Lung (tissue), 12 donors: ENCODE data around the gene KRTAP19-5. TPM values are rescaled to one million over a fixed set of nuclear protein-coding genes. Genes with fewer than 3 reads are reported as not detected.
A peak's percentile ranks its signal among the peaks of the same experiment; 100 is the strongest.

Experiments
- ATAC-seq: fragments of 200-7000 bp; cut with Tn5 transposase; one replicate; pipeline ENCODE4 v1.9.1; 2020; ENCODE audit warnings: moderate number of reproducible peaks; ENCODE audit not compliant: insufficient read depth, low FRiP score
- DNase-seq, 3 donors: peaks; one replicate each; pipeline ENCODE4 v3.0.0-alpha.2; 2013 to 2017
- H3K27ac ChIP-seq, 2 donors: one replicate each; pipeline ENCODE4 v1.5.1; 2013; ENCODE audit warnings: mild to moderate bottlenecking in 2 of 2, moderate library complexity in 2 of 2, control low read depth in 1 of 2, inconsistent platforms in 1 of 2, low read depth in 1 of 2, low read length in 1 of 2
- H3K27me3 ChIP-seq, 3 donors: one replicate each; pipeline ENCODE4 v1.5.1; 2013; ENCODE audit warnings: low read length in 2 of 3; ENCODE audit not compliant: control insufficient read depth in 3 of 3, insufficient read depth in 3 of 3
- H3K36me3 ChIP-seq, 4 donors: one replicate each; pipeline ENCODE4 v1.5.1; 2013; ENCODE audit warnings: low read length in 4 of 4, mild to moderate bottlenecking in 1 of 4, moderate library complexity in 1 of 4; ENCODE audit not compliant: control insufficient read depth in 4 of 4, insufficient read depth in 4 of 4
- H3K4me1 ChIP-seq, 5 donors: one replicate each; pipeline ENCODE4 v1.5.1; 2013; ENCODE audit warnings: low read length in 5 of 5, mild to moderate bottlenecking in 2 of 5, moderate library complexity in 1 of 5; ENCODE audit not compliant: control insufficient read depth in 5 of 5, insufficient read depth in 5 of 5
- H3K4me3 ChIP-seq: one replicate; pipeline ENCODE4 v1.5.1; 2013; ENCODE audit warnings: mild to moderate bottlenecking, control low read depth, moderate library complexity
- H3K9ac ChIP-seq, 2 donors: one replicate each; pipeline ENCODE4 v1.5.1; 2013; ENCODE audit warnings: low read length in 2 of 2, control low read depth in 1 of 2; ENCODE audit not compliant: insufficient read depth in 1 of 2
- H3K9me3 ChIP-seq, 4 donors: one replicate each; pipeline ENCODE4 v1.5.1; 2013; ENCODE audit warnings: low read length in 3 of 4, mild to moderate bottlenecking in 1 of 4, moderate library complexity in 1 of 4; ENCODE audit not compliant: control insufficient read depth in 4 of 4, insufficient read depth in 3 of 4
- WGBS, 2 donors: extraction: QIAGEN DNeasy Blood & Tissue Kit; methylation state at CpG; one replicate each; pipeline ENCODE4 v1.1.7; 2013; 5-methylcytosine and 5-hydroxymethylcytosine counted together
- polyA plus RNA-seq, 2 donors: library from polyadenylated mRNA; stranded (reverse); fragments of 200-250 nt; gene quantifications; one replicate each; pipeline ENCODE4 v1.2.1, GENCODE V29; 2013
- total RNA-seq, 2 donors: library from RNA; depleted of rRNA in 1 of 2; stranded (reverse); fragments of >200 nt in 1 of 2; gene quantifications; one replicate each; pipeline ENCODE4 v1.2.1, GENCODE V29; 2014 to 2021
- TF ChIP-seq, protein P1 (sequence below): IDR thresholded peaks from 2 replicates; pipeline ENCODE4 v1.5.1; 2012; ENCODE audit warnings: mild to moderate bottlenecking; ENCODE audit errors: control extremely low read depth, extremely low read depth
- donor health status: control.
- donor health status: control.
- donor health status: Bipolar disorder and iron deficiency.
- donor health status: healthy.
- donor health status: DM: yes; HTN: yes; CAD: no.

The KRTAP19-5 gene
- total and polyA plus RNA-seq, 4 donors = not detected

DNA sequence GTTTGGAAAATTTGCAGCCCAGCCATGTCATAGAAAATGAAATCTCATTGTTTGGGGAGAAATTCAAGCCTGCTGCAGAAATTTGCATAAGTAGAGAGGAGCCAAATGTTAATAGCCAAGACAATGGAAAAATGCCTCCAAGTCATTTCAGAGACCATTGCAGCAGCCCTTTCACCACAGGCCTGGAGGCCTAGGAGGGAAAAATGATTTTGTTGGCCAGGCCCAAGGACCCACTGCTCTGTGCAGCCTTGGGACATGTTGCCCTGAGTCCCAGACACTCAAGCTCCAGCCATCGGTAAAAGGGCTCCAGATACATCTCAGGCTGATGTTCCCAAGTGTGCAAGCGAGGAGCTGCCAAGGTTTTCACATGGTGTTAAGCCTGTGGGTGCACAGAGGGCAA, 15.8 kb downstream of the KRTAP19-5 start:
- no peak for DNase-seq
- 59 to 62% methylated on average over 2 of the region's 2 CpGs for WGBS, 2 donors
- H3K4me1 ChIP-seq = no peaks in the 10 kb centered on the region
- no peaks in the 10 kb centered on the region for H3K36me3 ChIP-seq
- no peak overlapping the region for H3K27ac ChIP-seq
- no peak overlapping the region for H3K4me3 ChIP-seq
- no peak for ATAC-seq
- H3K27me3 ChIP-seq = no peaks in the 10 kb centered on the region
- H3K9ac ChIP-seq = no peak overlapping the region
- peaks cover 0 to 11% (median 0%) of the 10 kb centered on the region in 4 donors for H3K9me3 ChIP-seq
- TF ChIP-seq, protein P1, sequence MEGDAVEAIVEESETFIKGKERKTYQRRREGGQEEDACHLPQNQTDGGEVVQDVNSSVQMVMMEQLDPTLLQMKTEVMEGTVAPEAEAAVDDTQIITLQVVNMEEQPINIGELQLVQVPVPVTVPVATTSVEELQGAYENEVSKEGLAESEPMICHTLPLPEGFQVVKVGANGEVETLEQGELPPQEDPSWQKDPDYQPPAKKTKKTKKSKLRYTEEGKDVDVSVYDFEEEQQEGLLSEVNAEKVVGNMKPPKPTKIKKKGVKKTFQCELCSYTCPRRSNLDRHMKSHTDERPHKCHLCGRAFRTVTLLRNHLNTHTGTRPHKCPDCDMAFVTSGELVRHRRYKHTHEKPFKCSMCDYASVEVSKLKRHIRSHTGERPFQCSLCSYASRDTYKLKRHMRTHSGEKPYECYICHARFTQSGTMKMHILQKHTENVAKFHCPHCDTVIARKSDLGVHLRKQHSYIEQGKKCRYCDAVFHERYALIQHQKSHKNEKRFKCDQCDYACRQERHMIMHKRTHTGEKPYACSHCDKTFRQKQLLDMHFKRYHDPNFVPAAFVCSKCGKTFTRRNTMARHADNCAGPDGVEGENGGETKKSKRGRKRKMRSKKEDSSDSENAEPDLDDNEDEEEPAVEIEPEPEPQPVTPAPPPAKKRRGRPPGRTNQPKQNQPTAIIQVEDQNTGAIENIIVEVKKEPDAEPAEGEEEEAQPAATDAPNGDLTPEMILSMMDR = no peak

DNA sequence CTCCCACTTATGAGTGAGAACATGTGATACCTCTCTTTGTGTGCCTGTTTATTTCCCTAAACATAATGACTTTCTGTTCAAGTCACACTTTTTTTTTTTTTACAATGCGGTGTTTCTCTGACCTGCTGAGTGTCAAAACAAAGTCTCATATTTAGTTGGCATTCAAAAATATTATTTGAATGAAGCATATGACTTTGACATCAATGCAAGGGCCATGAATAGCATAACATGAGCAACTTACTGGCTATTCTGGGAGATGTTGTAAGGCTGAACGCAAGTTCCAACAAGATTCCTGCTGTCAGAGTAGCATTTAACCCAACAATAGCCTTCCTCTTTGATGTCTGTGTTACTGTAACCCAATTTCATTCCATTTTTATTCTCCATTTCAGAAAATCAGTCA, 19.8 kb downstream of the KRTAP19-5 start:
- WGBS, 2 donors = 80 to 82% methylated on average over 2 of the region's 2 CpGs

DNA sequence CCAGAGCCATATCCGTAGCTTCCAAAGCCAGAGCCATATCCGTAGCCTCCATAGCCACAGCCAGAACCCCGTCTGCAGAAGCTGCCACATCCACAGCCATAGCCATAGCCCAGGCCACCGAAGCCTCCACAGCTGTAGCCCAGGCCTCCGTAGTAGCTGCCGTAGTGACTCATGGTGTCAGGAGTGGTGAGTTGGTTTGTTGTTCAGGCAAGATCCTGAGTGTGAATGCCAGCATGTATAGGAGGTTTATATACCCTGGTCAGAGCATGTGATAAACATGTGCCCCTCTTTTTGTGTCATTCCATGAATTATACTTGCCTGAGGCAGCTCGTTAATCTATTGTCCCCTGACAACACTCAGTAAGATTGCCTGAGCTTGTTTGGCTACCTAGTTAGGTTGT, 21.8 kb downstream of the KRTAP19-5 start, which contains the start of gene KRTAP19-1:
Gene KRTAP19-1 (minus strand): TSS at position 223 of the 400 bp plus-strand sequence. CDS start 50 bp downstream, at position 173.
- no peaks in the 10 kb centered on the region for H3K9me3 ChIP-seq
- peak within 1 kb of the TSS in 1 of 2 donors; percentile 56 for H3K27ac ChIP-seq
- H3K36me3 ChIP-seq = no peaks in the 10 kb centered on the region
- TF ChIP-seq, protein P1 = no peak
- 91 to 94% methylated on average over 7 of the region's 7 CpGs for WGBS, 2 donors
- H3K27me3 ChIP-seq = no peaks in the 10 kb centered on the region
- H3K4me3 ChIP-seq = no peak within 1 kb of the TSS
- no peak within 1 kb of the TSS for H3K9ac ChIP-seq
- no peak for ATAC-seq
- H3K4me1 ChIP-seq = no peaks in the 10 kb centered on the region
- no peak for DNase-seq

More for the DNA sequence above, 19.8 kb downstream of the KRTAP19-5 start:
- no peaks in the 10 kb centered on the region for H3K36me3 ChIP-seq
- peaks cover 0 to 10% (median 0%) of the 10 kb centered on the region in 4 donors for H3K9me3 ChIP-seq
- no peak for DNase-seq
- TF ChIP-seq, protein P1 = no peak
- no peaks in the 10 kb centered on the region for H3K4me1 ChIP-seq
- H3K4me3 ChIP-seq = no peak overlapping the region
- no peak for ATAC-seq
- H3K9ac ChIP-seq = no peak overlapping the region
- no peaks in the 10 kb centered on the region for H3K27me3 ChIP-seq
- H3K27ac ChIP-seq = peak overlapping the region in 1 of 2 donors; percentile 9

DNA sequence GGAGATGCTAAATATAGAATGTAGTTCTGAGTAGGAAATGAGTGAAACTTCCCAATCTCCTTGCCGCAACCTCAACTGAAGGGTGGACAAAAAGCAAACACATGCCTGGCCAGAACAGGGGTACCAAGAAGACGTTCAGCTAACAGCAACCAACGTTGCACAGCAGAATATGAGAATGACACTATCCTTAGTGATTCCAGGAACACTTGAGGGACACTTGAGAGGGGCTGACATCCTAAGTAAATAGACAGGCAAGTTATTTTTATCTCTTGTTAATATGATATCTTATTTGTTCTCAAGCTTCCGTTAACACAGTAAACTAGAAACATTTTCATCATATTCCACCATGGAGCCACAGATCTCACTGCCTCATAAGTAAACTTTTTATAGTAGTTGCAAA, 22.7 kb downstream of the KRTAP19-5 start:
- Histone ChIP-seq H3K4me3 (no peak overlapping the region), H3K27ac (peak overlapping the region in 1 of 2 donors; percentile 56), H3K27me3 (no peaks in the 10 kb centered on the region), H3K9ac (no peak overlapping the region), H3K9me3 (no peaks in the 10 kb centered on the region), H3K4me1 (no peaks in the 10 kb centered on the region), H3K36me3 (no peaks in the 10 kb centered on the region)
- DNase-seq (no peak), ATAC-seq (no peak)
- TF ChIP-seq, protein P1 = no peak
- 45 to 49% methylated on average over 4 of the region's 4 CpGs for whole genome bisulfite sequencing, 2 donors
